Neutrophil (primary cell): ENCODE measurements around the gene VSTM2B.

Experiments used
- H3K27ac ChIP-seq: fragments of 200-600 bp; sonication (generic); 2 replicates; pipeline ENCODE4 v1.5.1; 2016; ENCODE audit warnings: mild to moderate bottlenecking, moderate library complexity
- H3K27me3 ChIP-seq: fragments of 200-600 bp; sonication (generic); 2 replicates; pipeline ENCODE4 v1.6.0; 2016; ENCODE audit warnings: mild to moderate bottlenecking
- H3K36me3 ChIP-seq: fragments of 200-600 bp; sonication (generic); 2 replicates; pipeline ENCODE4 v1.5.1; 2017
- H3K4me1 ChIP-seq, 2 experiments: fragments of 200-600 bp in 1 of 2; sonication (generic) in 1 of 2; 1 replicate in 1 of 2; 2 replicates in 1 of 2; pipeline versions ENCODE4 v1.5.1 to v1.6.1; 2013 to 2016; ENCODE audit warnings: low read depth in 1 of 2, low read length in 1 of 2, mild to moderate bottlenecking in 1 of 2, moderate library complexity in 1 of 2; ENCODE audit not compliant: control insufficient read depth in 1 of 2, insufficient read depth in 1 of 2
- H3K4me3 ChIP-seq, 2 experiments: fragments of 200-600 bp in 1 of 2; sonication (generic) in 1 of 2; 1 replicate in 1 of 2; 2 replicates in 1 of 2; pipeline ENCODE4 v1.5.1; 2013 to 2016; ENCODE audit warnings: low read depth in 1 of 2, low read length in 1 of 2, mild to moderate bottlenecking in 1 of 2, moderate library complexity in 1 of 2
- H3K9me3 ChIP-seq: fragments of 200-600 bp; sonication (generic); 2 replicates; pipeline ENCODE4 v1.5.1; 2016
- CTCF ChIP-seq: fragments of 200-600 bp; sonication (generic); IDR thresholded peaks from 2 replicates; pipeline ENCODE4 v1.5.1; 2016; ENCODE audit warnings: antibody characterized with exemption

Gene VSTM2B

GRCh38 chr19:29527500-29528328 is 1.9 kb downstream of the VSTM2B start:
- Histone ChIP-seq H3K4me1 (peaks cover 0 to 9% of the 10 kb centered on the region in 2 experiments), H3K9me3 (no peaks in the 10 kb centered on the region), H3K4me3 (no peak overlapping the region), H3K36me3 (no peaks in the 10 kb centered on the region), H3K27me3 (peaks cover 100% of the 10 kb centered on the region), H3K27ac (no peak overlapping the region)
- TF ChIP-seq CTCF: no peak

GRCh38 chr19:29528350-29528945 is 2.7 kb downstream of the VSTM2B start:
- Histone ChIP-seq H3K36me3 (no peaks in the 10 kb centered on the region), H3K27me3 (peaks cover 100% of the 10 kb centered on the region), H3K9me3 (no peaks in the 10 kb centered on the region), H3K4me3 (no peak overlapping the region), H3K27ac (no peak overlapping the region), H3K4me1 (peaks cover 0 to 9% of the 10 kb centered on the region in 2 experiments)
- no peak for TF ChIP-seq CTCF

- H3K4me1 ChIP-seq: peaks cover 0 to 9% of the 10 kb centered on the region in 2 experiments
- no peak for TF ChIP-seq CTCF
- no peaks in the 10 kb centered on the region for H3K9me3 ChIP-seq
- no peak overlapping the region for H3K27ac ChIP-seq
- H3K4me3 ChIP-seq: no peak overlapping the region
- no peaks in the 10 kb centered on the region for H3K36me3 ChIP-seq
- H3K27me3 ChIP-seq: peaks cover 100% of the 10 kb centered on the region
Measured at GRCh38 chr19:29528946-29529645, 3.3 kb downstream of the VSTM2B start.

GRCh38 chr19:29529646-29530539 is 4.1 kb downstream of the VSTM2B start:
- H3K4me1 ChIP-seq: peaks cover 0 to 9% of the 10 kb centered on the region in 2 experiments
- no peak overlapping the region for H3K4me3 ChIP-seq
- H3K9me3 ChIP-seq: no peaks in the 10 kb centered on the region
- TF ChIP-seq CTCF: no peak
- H3K36me3 ChIP-seq: no peaks in the 10 kb centered on the region
- H3K27ac ChIP-seq: no peak overlapping the region
- peaks cover 98% of the 10 kb centered on the region for H3K27me3 ChIP-seq
